DOHH2 (cell line): ENCODE measurements around the gene PPP2CA.
A peak's percentile ranks its signal among the peaks of the same experiment; 100 is the strongest.

Source experiments
- H3F3A ChIP-seq: fragments of 200-600 bp; sonication (generic), shearing (Covaris generic); 2 replicates; pipeline ENCODE4 v1.6.0; 2016; ENCODE audit warnings: antibody characterized with exemption, mild to moderate bottlenecking; ENCODE audit not compliant: control insufficient read depth, insufficient read depth
- H3K27ac ChIP-seq: fragments of 200-600 bp; sonication (generic); 2 replicates; pipeline ENCODE4 v1.5.1; 2014; ENCODE audit warnings: low read depth, mild to moderate bottlenecking, low read length, moderate library complexity
- H3K27me3 ChIP-seq: fragments of 200-600 bp; sonication (generic); 2 replicates; pipeline ENCODE4 v1.6.1; 2014; ENCODE audit warnings: mild to moderate bottlenecking, low read length, mixed read lengths; ENCODE audit not compliant: control insufficient read depth
- H3K36me3 ChIP-seq: fragments of 200-600 bp; sonication (generic); 2 replicates; pipeline ENCODE4 v1.6.1; 2014; ENCODE audit warnings: mild to moderate bottlenecking, low read length, moderate library complexity, mixed read lengths; ENCODE audit not compliant: control insufficient read depth
- H3K4me1 ChIP-seq: fragments of 200-600 bp; sonication (generic); 2 replicates; pipeline ENCODE4 v1.6.1; 2014; ENCODE audit warnings: mild to moderate bottlenecking, low read length, mixed read lengths; ENCODE audit not compliant: control insufficient read depth
- H3K4me2 ChIP-seq: fragments of 200-600 bp; sonication (generic); 2 replicates; pipeline ENCODE4 v1.6.0; 2014; ENCODE audit warnings: mild to moderate bottlenecking, low read length, moderate library complexity
- H3K4me3 ChIP-seq: fragments of 200-600 bp; sonication (generic); 2 replicates; pipeline ENCODE4 v1.5.1; 2014; ENCODE audit warnings: mild to moderate bottlenecking, low read length, mixed read lengths
- H3K79me2 ChIP-seq: fragments of 200-600 bp; sonication (generic); 2 replicates; pipeline ENCODE4 v1.6.1; 2014; ENCODE audit warnings: mild to moderate bottlenecking, low read length, mixed read lengths; ENCODE audit not compliant: control insufficient read depth
- H3K9me2 ChIP-seq: fragments of 200-600 bp; sonication (generic); replicated peaks from 2 replicates; pipeline ENCODE4 v1.6.1; 2014; ENCODE audit warnings: mild to moderate bottlenecking, low read length, mixed read lengths; ENCODE audit not compliant: control insufficient read depth
- H3K9me3 ChIP-seq: fragments of 200-600 bp; sonication (generic); 2 replicates; pipeline ENCODE4 v1.6.1; 2014; ENCODE audit warnings: antibody characterized with exemption, low read length, mixed read lengths; ENCODE audit not compliant: control insufficient read depth, insufficient read depth
- H4K20me1 ChIP-seq: fragments of 200-600 bp; sonication (generic); 2 replicates; pipeline ENCODE4 v1.6.0; 2014; ENCODE audit warnings: low read depth, mild to moderate bottlenecking, antibody characterized with exemption, low read length, moderate library complexity; ENCODE audit not compliant: control insufficient read depth, insufficient read depth
- EZH2phosphoT487 ChIP-seq: fragments of 200-600 bp; sonication (generic); IDR thresholded peaks from 2 replicates; pipeline ENCODE4 v1.6.1; 2017; ENCODE audit warnings: borderline replicate concordance, mild to moderate bottlenecking, antibody characterized with exemption, low read length, moderate library complexity, mixed read lengths
- TF ChIP-seq, protein P1 (sequence below): fragments of 200-600 bp; sonication (generic); IDR thresholded peaks from one replicate; pipeline ENCODE4 v1.5.1; 2014; ENCODE audit warnings: antibody characterized with exemption, mild to moderate bottlenecking, low read depth, low read length; ENCODE audit not compliant: poor library complexity, severe bottlenecking

PPP2CA gene

GRCh38 chr5:134176511-134177368 lies 49.1 kb downstream of the PPP2CA start, which contains the start of gene SKP1:
SKP1 (minus strand) TSS chr5:134176950; CDS start chr5:134174022, 2,928 bp downstream.
- Histone ChIP-seq H3F3A (no peaks in the 10 kb centered on the region), H3K4me1 (peaks cover 17% of the 10 kb centered on the region), H3K27me3 (no peaks in the 10 kb centered on the region), H3K36me3 (peaks cover 30% of the 10 kb centered on the region), H3K4me3 (peak within 1 kb of the TSS; percentile 99), H3K27ac (peak within 1 kb of the TSS; percentile 75), H3K79me2 (peaks cover 58% of the 10 kb centered on the region), H3K9me3 (no peaks in the 10 kb centered on the region), H4K20me1 (peaks cover 19% of the 10 kb centered on the region), H3K4me2 (peak within 1 kb of the TSS; percentile 96), H3K9me2 (no peaks in the 10 kb centered on the region)
- no peak for TF ChIP-seq EZH2phosphoT487
- TF ChIP-seq, protein P1, sequence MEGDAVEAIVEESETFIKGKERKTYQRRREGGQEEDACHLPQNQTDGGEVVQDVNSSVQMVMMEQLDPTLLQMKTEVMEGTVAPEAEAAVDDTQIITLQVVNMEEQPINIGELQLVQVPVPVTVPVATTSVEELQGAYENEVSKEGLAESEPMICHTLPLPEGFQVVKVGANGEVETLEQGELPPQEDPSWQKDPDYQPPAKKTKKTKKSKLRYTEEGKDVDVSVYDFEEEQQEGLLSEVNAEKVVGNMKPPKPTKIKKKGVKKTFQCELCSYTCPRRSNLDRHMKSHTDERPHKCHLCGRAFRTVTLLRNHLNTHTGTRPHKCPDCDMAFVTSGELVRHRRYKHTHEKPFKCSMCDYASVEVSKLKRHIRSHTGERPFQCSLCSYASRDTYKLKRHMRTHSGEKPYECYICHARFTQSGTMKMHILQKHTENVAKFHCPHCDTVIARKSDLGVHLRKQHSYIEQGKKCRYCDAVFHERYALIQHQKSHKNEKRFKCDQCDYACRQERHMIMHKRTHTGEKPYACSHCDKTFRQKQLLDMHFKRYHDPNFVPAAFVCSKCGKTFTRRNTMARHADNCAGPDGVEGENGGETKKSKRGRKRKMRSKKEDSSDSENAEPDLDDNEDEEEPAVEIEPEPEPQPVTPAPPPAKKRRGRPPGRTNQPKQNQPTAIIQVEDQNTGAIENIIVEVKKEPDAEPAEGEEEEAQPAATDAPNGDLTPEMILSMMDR, result no peak

GRCh38 chr5:134175921-134176510 lies 49.9 kb downstream of the PPP2CA start:
- H3K27me3 ChIP-seq, result no peaks in the 10 kb centered on the region
- H4K20me1 ChIP-seq, result peaks cover 19% of the 10 kb centered on the region
- H3K36me3 ChIP-seq, result peaks cover 37% of the 10 kb centered on the region
- H3K9me3 ChIP-seq, result no peaks in the 10 kb centered on the region
- H3K4me1 ChIP-seq, result peaks cover 17% of the 10 kb centered on the region
- peak overlapping the region; percentile 96 for H3K4me2 ChIP-seq
- H3K9me2 ChIP-seq, result no peaks in the 10 kb centered on the region
- peak overlapping the region; percentile 75 for H3K27ac ChIP-seq
- H3F3A ChIP-seq, result no peaks in the 10 kb centered on the region
- H3K4me3 ChIP-seq, result peak overlapping the region; percentile 99
- no peak for TF ChIP-seq EZH2phosphoT487
- TF ChIP-seq, protein P1, result no peak
- peaks cover 65% of the 10 kb centered on the region for H3K79me2 ChIP-seq

- H3K27ac ChIP-seq, result no peak overlapping the region
- no peaks in the 10 kb centered on the region for H3K9me2 ChIP-seq
- TF ChIP-seq EZH2phosphoT487, result no peak
- TF ChIP-seq, protein P1, result no peak
- peaks cover 17% of the 10 kb centered on the region for H3K4me1 ChIP-seq
- H3K27me3 ChIP-seq, result no peaks in the 10 kb centered on the region
- H3K79me2 ChIP-seq, result peaks cover 74% of the 10 kb centered on the region
- H3K4me3 ChIP-seq, result peak overlapping the region; percentile 99
- peaks cover 46% of the 10 kb centered on the region for H3K36me3 ChIP-seq
- H3K4me2 ChIP-seq, result peak overlapping the region; percentile 96
- H3K9me3 ChIP-seq, result no peaks in the 10 kb centered on the region
- H3F3A ChIP-seq, result no peaks in the 10 kb centered on the region
- peaks cover 19% of the 10 kb centered on the region for H4K20me1 ChIP-seq
These were observed 50.7 kb downstream of the PPP2CA start for GRCh38 chr5:134174841-134175839.
